Liver (tissue), 9 donors: ENCODE data around the gene RFTN2. TPM values are rescaled to one million over a fixed set of nuclear protein-coding genes. Genes with fewer than 3 reads are reported as not detected.

ENCODE experiments used
- DNase-seq: peaks from one replicate; pipeline ENCODE4 v3.0.0-alpha.2; 2017; ENCODE audit warnings: low spot score
- H3K27ac ChIP-seq, 2 donors: one replicate each; pipeline ENCODE4 v1.7.0; 2013; ENCODE audit warnings: inconsistent platforms in 2 of 2, low read length in 2 of 2, control low read depth in 1 of 2, low read depth in 1 of 2, mild to moderate bottlenecking in 1 of 2
- H3K27me3 ChIP-seq, 4 donors: one replicate each; pipeline versions ENCODE4 v1.6.1 to v1.7.0; 2013; ENCODE audit warnings: low read length in 3 of 4, inconsistent platforms in 1 of 4, mild to moderate bottlenecking in 1 of 4, moderate library complexity in 1 of 4; ENCODE audit not compliant: control insufficient read depth in 4 of 4, insufficient read depth in 4 of 4
- H3K36me3 ChIP-seq, 4 donors: one replicate each; pipeline versions ENCODE4 v1.6.1 to v1.7.0; 2013; ENCODE audit warnings: low read length in 3 of 4, mild to moderate bottlenecking in 3 of 4, low read depth in 1 of 4, moderate library complexity in 1 of 4; ENCODE audit not compliant: control insufficient read depth in 4 of 4, insufficient read depth in 3 of 4
- H3K4me1 ChIP-seq, 4 donors: one replicate each; pipeline versions ENCODE4 v1.6.1 to v1.7.0; 2013; ENCODE audit warnings: low read length in 3 of 4, mild to moderate bottlenecking in 3 of 4, moderate library complexity in 1 of 4; ENCODE audit not compliant: control insufficient read depth in 4 of 4, insufficient read depth in 4 of 4
- H3K4me3 ChIP-seq, 3 donors: one replicate each; pipeline versions ENCODE4 v1.6.1 to v1.7.0; 2013; ENCODE audit warnings: low read length in 3 of 3, control low read depth in 1 of 3, low read depth in 1 of 3, mild to moderate bottlenecking in 1 of 3
- H3K9ac ChIP-seq, 2 donors: one replicate each; pipeline ENCODE4 v1.7.0; 2013; ENCODE audit warnings: low read length in 2 of 2, mild to moderate bottlenecking in 2 of 2, moderate library complexity in 2 of 2, control low read depth in 1 of 2, low read depth in 1 of 2
- H3K9me3 ChIP-seq, 4 donors: one replicate each; pipeline versions ENCODE4 v1.6.1 to v1.7.0; 2013; ENCODE audit warnings: low read length in 3 of 4; ENCODE audit not compliant: control insufficient read depth in 4 of 4
- EGR1 ChIP-seq, 2 donors: IDR thresholded peaks; 2 replicates each; pipeline ENCODE4 v1.6.1; 2016 to 2018; ENCODE audit warnings: antibody characterized with exemption in 2 of 2, low read depth in 2 of 2
- FOXA1 ChIP-seq: IDR thresholded peaks from 2 replicates; pipeline ENCODE4 v1.6.1; 2016; ENCODE audit warnings: antibody characterized with exemption
- FOXA2 ChIP-seq: IDR thresholded peaks from 2 replicates; pipeline ENCODE4 v1.6.1; 2016; ENCODE audit warnings: antibody characterized with exemption
- GABPA ChIP-seq, 2 donors: IDR thresholded peaks in 1 of 2; conservative IDR thresholded peaks in 1 of 2; 2 replicates each; pipeline ENCODE4 v1.6.1; 2016; ENCODE audit warnings: antibody characterized with exemption in 2 of 2, mild to moderate bottlenecking in 1 of 2, moderate library complexity in 1 of 2
- HNF4A ChIP-seq, 2 donors: conservative IDR thresholded peaks; 2 replicates each; pipeline ENCODE4 v1.6.1; 2016; ENCODE audit warnings: antibody characterized with exemption in 2 of 2, mild to moderate bottlenecking in 2 of 2
- HNF4G ChIP-seq: IDR thresholded peaks from 2 replicates; pipeline ENCODE4 v1.6.1; 2016; ENCODE audit warnings: antibody characterized with exemption
- JUND ChIP-seq, 2 donors: IDR thresholded peaks; 2 replicates each; pipeline ENCODE4 v1.6.1; 2016; ENCODE audit warnings: antibody characterized with exemption in 2 of 2
- NR2F2 ChIP-seq: IDR thresholded peaks from 2 replicates; pipeline ENCODE4 v1.6.1; 2016; ENCODE audit warnings: antibody characterized with exemption
- RAD21 ChIP-seq, 2 donors: IDR thresholded peaks; 2 replicates each; pipeline ENCODE4 v1.6.1; 2016; ENCODE audit warnings: antibody characterized with exemption in 2 of 2, mild to moderate bottlenecking in 2 of 2
- RXRA ChIP-seq, 2 donors: IDR thresholded peaks; 2 replicates each; pipeline ENCODE4 v1.6.1; 2017 to 2018; ENCODE audit warnings: antibody characterized with exemption in 2 of 2, mild to moderate bottlenecking in 1 of 2
- SP1 ChIP-seq: IDR thresholded peaks from 2 replicates; pipeline ENCODE4 v1.6.1; 2018; ENCODE audit warnings: antibody characterized with exemption, mild to moderate bottlenecking
- TAF1 ChIP-seq: conservative IDR thresholded peaks from 2 replicates; pipeline ENCODE4 v1.6.1; 2016; ENCODE audit warnings: antibody characterized with exemption, mild to moderate bottlenecking
- YY1 ChIP-seq: IDR thresholded peaks from 2 replicates; pipeline ENCODE4 v1.6.1; 2016; ENCODE audit warnings: antibody characterized with exemption, mild to moderate bottlenecking
- WGBS: extraction: QIAGEN DNeasy Blood & Tissue Kit; methylation state at CpG from one replicate; pipeline ENCODE4 v1.1.7; 2013; 5-methylcytosine and 5-hydroxymethylcytosine counted together
- polyA plus RNA-seq, 2 donors: library from polyadenylated mRNA; stranded (reverse) in 1 of 2; unstranded in 1 of 2; fragments of 200-250 nt in 1 of 2; fragments of >200 nt in 1 of 2; fragmentation: Nextera tagmentation in 1 of 2; extraction: Ambion mirVana in 1 of 2; gene quantifications; one replicate each; pipeline versions ENCODE4 v1.2.1 to v1.2.3, GENCODE V29; 2013 to 2015
- total RNA-seq, 2 donors: library from RNA; depleted of rRNA; stranded (reverse); fragments of >200 nt; gene quantifications; one replicate each; pipeline ENCODE4 v1.2.3, GENCODE V29; 2014
- TF ChIP-seq, protein P1 (sequence below): fragments of 150-350 bp; IDR thresholded peaks from 2 replicates; pipeline ENCODE4 v1.5.1; 2017; ENCODE audit warnings: improper control_type of control experiment, low read depth, low read length; ENCODE audit not compliant: missing input control
- TF ChIP-seq, protein P2 (sequence below): IDR thresholded peaks from 2 replicates; pipeline ENCODE4 v1.6.1; 2016; ENCODE audit warnings: antibody characterized with exemption
- TF ChIP-seq, protein P3 (sequence below): IDR thresholded peaks from 2 replicates; pipeline ENCODE4 v1.6.1; 2016; ENCODE audit warnings: antibody characterized with exemption
- TF ChIP-seq, protein P4 (sequence below): IDR thresholded peaks from 2 replicates; pipeline ENCODE4 v1.6.1; 2016; ENCODE audit warnings: antibody characterized with exemption, mild to moderate bottlenecking
- TF ChIP-seq, protein P5 (sequence below): IDR thresholded peaks from 2 replicates; pipeline ENCODE4 v1.6.1; 2016; ENCODE audit warnings: antibody characterized with exemption
- donor health status: healthy.
- donor health status: healthy.
- donor health status: healthy.
- donor health status: healthy.
- donor health status: healthy.

The RFTN2 gene
- total and polyA plus RNA-seq, 4 donors = 0.40 to 4.2 (median 1.2) TPM

DNA sequence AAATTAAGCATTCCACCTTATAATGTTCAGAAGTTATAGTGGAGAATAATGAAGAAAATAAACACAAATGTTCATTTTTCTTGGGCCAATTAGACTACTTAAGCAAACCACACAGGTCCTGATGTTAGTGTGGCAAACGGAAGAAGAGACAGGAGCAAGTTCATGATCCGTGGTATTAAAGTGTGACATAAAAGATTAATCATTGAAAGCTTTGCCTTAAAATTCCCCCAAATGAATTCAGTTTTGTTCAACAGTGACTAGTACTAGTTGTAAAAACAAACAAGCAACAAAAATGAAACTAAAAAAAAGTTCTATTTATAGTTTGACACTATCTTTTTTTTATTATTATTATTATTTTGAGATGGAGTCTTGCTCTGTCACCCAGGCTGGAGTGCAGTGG lies 73.7 kb downstream of the RFTN2 start:
- 82% methylated on average over 2 of the region's 2 CpGs for WGBS
- H3K4me3 ChIP-seq = no peak overlapping the region
- H3K27ac ChIP-seq = no peak overlapping the region
- no peaks in the 10 kb centered on the region for H3K27me3 ChIP-seq
- H3K9me3 ChIP-seq = no peaks in the 10 kb centered on the region
- H3K9ac ChIP-seq = no peak overlapping the region
- TF ChIP-seq RAD21 (IDR thresholded peaks at IDR 0.05) (no peak), HNF4A (conservative IDR thresholded peaks at IDR 0.05) (no peak), FOXA1 (no peak), HNF4G (no peak), TAF1 (no peak), GABPA (IDR thresholded peaks at IDR 0.05 in 1 of 2, conservative IDR thresholded peaks at IDR 0.05 in 1 of 2) (no peak), SP1 (no peak), YY1 (no peak), JUND (IDR thresholded peaks at IDR 0.05) (no peak), RXRA (IDR thresholded peaks at IDR 0.05) (no peak)
- TF ChIP-seq, protein P1, sequence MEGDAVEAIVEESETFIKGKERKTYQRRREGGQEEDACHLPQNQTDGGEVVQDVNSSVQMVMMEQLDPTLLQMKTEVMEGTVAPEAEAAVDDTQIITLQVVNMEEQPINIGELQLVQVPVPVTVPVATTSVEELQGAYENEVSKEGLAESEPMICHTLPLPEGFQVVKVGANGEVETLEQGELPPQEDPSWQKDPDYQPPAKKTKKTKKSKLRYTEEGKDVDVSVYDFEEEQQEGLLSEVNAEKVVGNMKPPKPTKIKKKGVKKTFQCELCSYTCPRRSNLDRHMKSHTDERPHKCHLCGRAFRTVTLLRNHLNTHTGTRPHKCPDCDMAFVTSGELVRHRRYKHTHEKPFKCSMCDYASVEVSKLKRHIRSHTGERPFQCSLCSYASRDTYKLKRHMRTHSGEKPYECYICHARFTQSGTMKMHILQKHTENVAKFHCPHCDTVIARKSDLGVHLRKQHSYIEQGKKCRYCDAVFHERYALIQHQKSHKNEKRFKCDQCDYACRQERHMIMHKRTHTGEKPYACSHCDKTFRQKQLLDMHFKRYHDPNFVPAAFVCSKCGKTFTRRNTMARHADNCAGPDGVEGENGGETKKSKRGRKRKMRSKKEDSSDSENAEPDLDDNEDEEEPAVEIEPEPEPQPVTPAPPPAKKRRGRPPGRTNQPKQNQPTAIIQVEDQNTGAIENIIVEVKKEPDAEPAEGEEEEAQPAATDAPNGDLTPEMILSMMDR = no peak
- TF ChIP-seq, protein P2, sequence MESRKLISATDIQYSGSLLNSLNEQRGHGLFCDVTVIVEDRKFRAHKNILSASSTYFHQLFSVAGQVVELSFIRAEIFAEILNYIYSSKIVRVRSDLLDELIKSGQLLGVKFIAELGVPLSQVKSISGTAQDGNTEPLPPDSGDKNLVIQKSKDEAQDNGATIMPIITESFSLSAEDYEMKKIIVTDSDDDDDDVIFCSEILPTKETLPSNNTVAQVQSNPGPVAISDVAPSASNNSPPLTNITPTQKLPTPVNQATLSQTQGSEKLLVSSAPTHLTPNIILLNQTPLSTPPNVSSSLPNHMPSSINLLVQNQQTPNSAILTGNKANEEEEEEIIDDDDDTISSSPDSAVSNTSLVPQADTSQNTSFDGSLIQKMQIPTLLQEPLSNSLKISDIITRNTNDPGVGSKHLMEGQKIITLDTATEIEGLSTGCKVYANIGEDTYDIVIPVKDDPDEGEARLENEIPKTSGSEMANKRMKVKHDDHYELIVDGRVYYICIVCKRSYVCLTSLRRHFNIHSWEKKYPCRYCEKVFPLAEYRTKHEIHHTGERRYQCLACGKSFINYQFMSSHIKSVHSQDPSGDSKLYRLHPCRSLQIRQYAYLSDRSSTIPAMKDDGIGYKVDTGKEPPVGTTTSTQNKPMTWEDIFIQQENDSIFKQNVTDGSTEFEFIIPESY = no peak
- TF ChIP-seq, protein P3, sequence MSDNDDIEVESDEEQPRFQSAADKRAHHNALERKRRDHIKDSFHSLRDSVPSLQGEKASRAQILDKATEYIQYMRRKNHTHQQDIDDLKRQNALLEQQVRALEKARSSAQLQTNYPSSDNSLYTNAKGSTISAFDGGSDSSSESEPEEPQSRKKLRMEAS = no peak
- no peaks in the 10 kb centered on the region for H3K4me1 ChIP-seq
- no peaks in the 10 kb centered on the region for H3K36me3 ChIP-seq
- no peak for DNase-seq

DNA sequence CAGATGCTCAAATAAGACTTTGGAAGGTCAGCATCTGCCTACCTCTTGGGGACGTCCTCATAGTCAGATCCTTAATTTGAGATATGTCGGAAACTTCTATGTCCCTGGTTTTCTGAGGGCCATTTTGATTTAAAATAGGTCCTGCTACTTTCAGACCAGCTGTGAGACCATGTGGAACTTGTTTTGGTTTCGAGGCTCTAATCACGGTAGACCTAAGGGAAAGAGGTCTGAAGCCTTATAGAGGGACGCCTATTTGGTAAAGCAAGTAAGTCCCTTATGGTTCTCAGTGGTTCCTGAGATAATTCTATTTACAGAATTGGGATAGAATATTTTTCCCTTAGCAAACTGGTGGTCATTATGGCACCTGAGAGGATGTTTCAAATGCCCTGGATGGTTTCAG lies 75.1 kb downstream of the RFTN2 start:
- H3K27me3 ChIP-seq = no peaks in the 10 kb centered on the region
- WGBS = 93% methylated on average over 5 of the region's 5 CpGs
- no peaks in the 10 kb centered on the region for H3K9me3 ChIP-seq
- no peak for DNase-seq
- no peak overlapping the region for H3K27ac ChIP-seq
- H3K4me3 ChIP-seq = no peak overlapping the region
- no peaks in the 10 kb centered on the region for H3K36me3 ChIP-seq
- no peaks in the 10 kb centered on the region for H3K4me1 ChIP-seq
- TF ChIP-seq, protein P2 = no peak
- no peak for TF ChIP-seq HNF4A (conservative IDR thresholded peaks at IDR 0.05)
- no peak for TF ChIP-seq TAF1
- no peak for TF ChIP-seq NR2F2
- TF ChIP-seq, protein P4, sequence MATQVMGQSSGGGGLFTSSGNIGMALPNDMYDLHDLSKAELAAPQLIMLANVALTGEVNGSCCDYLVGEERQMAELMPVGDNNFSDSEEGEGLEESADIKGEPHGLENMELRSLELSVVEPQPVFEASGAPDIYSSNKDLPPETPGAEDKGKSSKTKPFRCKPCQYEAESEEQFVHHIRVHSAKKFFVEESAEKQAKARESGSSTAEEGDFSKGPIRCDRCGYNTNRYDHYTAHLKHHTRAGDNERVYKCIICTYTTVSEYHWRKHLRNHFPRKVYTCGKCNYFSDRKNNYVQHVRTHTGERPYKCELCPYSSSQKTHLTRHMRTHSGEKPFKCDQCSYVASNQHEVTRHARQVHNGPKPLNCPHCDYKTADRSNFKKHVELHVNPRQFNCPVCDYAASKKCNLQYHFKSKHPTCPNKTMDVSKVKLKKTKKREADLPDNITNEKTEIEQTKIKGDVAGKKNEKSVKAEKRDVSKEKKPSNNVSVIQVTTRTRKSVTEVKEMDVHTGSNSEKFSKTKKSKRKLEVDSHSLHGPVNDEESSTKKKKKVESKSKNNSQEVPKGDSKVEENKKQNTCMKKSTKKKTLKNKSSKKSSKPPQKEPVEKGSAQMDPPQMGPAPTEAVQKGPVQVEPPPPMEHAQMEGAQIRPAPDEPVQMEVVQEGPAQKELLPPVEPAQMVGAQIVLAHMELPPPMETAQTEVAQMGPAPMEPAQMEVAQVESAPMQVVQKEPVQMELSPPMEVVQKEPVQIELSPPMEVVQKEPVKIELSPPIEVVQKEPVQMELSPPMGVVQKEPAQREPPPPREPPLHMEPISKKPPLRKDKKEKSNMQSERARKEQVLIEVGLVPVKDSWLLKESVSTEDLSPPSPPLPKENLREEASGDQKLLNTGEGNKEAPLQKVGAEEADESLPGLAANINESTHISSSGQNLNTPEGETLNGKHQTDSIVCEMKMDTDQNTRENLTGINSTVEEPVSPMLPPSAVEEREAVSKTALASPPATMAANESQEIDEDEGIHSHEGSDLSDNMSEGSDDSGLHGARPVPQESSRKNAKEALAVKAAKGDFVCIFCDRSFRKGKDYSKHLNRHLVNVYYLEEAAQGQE = no peak
- TF ChIP-seq RAD21 (IDR thresholded peaks at IDR 0.05) = no peak
- TF ChIP-seq HNF4G = no peak
- TF ChIP-seq RXRA (IDR thresholded peaks at IDR 0.05) = no peak
- no peak for TF ChIP-seq SP1
- TF ChIP-seq FOXA2 = no peak
- TF ChIP-seq, protein P5, sequence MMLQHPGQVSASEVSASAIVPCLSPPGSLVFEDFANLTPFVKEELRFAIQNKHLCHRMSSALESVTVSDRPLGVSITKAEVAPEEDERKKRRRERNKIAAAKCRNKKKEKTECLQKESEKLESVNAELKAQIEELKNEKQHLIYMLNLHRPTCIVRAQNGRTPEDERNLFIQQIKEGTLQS = no peak
- no peak for TF ChIP-seq GABPA (IDR thresholded peaks at IDR 0.05 in 1 of 2, conservative IDR thresholded peaks at IDR 0.05 in 1 of 2)
- no peak for TF ChIP-seq YY1
- no peak for TF ChIP-seq JUND (IDR thresholded peaks at IDR 0.05)
- TF ChIP-seq, protein P1 = no peak
- TF ChIP-seq EGR1 (IDR thresholded peaks at IDR 0.05; ENCODE audit: low read depth in 2 of 2) = no peak
- TF ChIP-seq, protein P3 = no peak
- no peak for TF ChIP-seq FOXA1
- H3K9ac ChIP-seq = no peak overlapping the region
